HS-5 (cell line): ENCODE data around the gene CYP3A7.
"Not testable (repeated sequence)": the region's sequence is repeated elsewhere in the genome, so short reads cannot be mapped to it uniquely, and the experiment has no call there.

Source experiments
- DNase-seq: peaks from one replicate; pipeline ENCODE4 v3.0.0-alpha.2; 2012; ENCODE audit warnings: low read depth

CYP3A7 gene

DNA sequence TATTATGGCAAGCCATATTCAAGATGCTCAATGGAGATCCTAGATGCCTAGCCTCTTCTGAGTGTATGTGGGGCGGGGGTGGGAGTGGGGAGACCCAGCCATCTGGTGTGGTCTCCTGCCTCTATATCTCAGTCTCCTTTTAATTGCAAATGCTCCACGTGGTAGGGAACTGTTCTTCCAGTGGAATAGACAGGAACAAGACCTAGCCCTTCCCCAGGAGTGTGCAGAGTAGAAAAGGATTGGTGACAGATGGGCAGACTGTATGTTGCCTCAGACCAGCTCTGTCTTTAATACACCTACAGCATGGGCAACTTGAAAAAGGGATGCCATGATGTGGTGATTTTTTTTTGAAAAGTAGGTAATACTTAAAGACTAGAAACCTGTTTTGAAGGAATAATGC, 67.8 kb downstream of the CYP3A7 start:
- DNase-seq, result no peak

DNA sequence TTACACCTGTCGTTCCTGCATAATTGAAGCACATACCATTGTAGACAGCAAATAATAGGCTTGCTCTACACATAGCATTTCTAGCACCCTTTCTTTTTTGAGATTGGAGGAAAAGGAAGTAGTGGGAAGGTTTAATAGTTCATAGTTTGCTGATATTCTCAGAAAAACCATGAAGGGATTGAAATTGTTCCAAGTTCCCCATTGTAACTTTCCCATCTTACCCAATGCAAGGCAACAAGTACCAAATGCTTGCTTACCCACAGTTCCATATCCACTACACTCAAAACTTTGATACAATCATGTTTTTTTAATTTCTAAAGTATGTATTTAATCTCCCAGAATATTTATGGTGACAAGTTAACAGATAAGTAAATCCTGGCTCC, 69.0 kb downstream of the CYP3A7 start:
- no peak for DNase-seq

DNA sequence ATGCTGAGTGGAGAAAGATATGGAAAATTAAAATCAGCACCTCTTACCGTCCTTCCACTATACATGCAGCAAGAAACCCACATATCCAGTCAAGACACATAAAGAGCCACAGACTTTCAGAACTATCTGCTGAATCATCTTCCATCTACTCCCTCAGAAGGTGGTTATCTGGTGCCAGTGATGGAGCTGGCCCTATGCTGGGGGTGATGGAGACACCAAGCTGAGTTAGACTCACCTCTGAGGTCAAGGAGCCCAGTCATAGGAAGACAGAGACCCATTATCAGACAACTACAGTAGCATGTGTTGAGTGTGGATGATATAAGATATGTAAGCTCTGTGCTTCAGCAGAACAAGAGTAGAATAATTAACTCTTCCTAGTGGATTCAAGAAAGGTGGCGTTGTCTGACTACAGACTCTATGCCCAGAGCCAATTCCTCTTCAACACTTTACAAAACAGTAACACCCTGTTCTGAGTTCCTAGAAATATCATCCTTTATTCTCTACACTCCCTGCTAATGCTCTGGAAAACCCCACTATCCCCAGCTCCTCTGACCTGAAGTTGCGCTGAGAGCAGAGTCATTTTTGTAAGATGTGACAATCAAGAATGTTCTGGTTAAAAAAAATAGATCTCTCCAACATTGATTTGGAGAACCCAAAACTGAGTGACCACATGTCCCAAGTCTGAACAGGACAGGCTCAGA, 69.5 kb downstream of the CYP3A7 start:
- DNase-seq, result no peak

DNA sequence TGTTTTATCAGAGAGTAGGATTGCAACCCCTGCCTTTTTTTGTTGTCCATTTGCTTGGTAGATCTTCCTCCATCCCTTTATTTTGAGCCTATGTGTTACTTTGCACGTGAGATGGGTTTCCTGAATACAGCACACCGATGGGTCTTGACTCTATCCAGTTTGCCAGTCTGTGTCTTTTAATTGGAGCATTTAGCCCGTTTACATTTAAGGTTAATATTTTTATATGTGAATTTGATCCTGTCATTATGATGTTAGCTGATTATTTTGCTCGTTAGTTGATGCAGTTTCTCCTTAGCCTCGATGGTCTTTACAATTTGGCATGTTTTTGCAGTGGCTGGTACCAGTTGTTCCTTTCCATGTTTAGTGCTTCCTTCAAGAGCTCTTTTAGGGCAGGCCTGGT, 77.1 kb downstream of the CYP3A7 start:
- DNase-seq, result not testable (repeated sequence)
